Glomerular endothelial cell (primary cell): Measurements from ENCODE around the gene CWF19L1. TPM values are rescaled to one million over a fixed set of nuclear protein-coding genes. Genes with fewer than 3 reads are reported as not detected.
"Not testable (repeated sequence)": the region's sequence is repeated elsewhere in the genome, so short reads cannot be mapped to it uniquely, and the experiment has no call there.

ENCODE experiments used
- DNase-seq: peaks from one replicate; pipeline ENCODE4 v3.0.0-alpha.2; 2011; ENCODE audit warnings: low read depth, low spot score; ENCODE audit errors: extremely low read depth
- total RNA-seq: library from RNA; depleted of rRNA; stranded (reverse); fragments of >200 nt; gene quantifications from 2 replicates; pipeline ENCODE4 v1.2.3, GENCODE V29; 2015

CWF19L1 gene
- total RNA-seq, result 14.2 and 28.3 TPM in 2 replicates

- DNase-seq, result peak; percentile 29
Observed at GRCh38 chr10:100267239-100268104, at the start of gene CWF19L1. Gene CWF19L1 (minus strand): TSS chr10:100267638. CDS start chr10:100267593, 45 bp downstream.

GRCh38 chr10:100315615-100316014 lies 48.2 kb upstream of the CWF19L1 start:
- no peak for DNase-seq

- no peak for DNase-seq
Observed at GRCh38 chr10:100311298-100311697, 43.9 kb upstream of the CWF19L1 start.

- DNase-seq, result no peak
Observed at GRCh38 chr10:100307684-100308083, 40.2 kb upstream of the CWF19L1 start.

GRCh38 chr10:100306861-100307260 lies 39.4 kb upstream of the CWF19L1 start:
- DNase-seq, result no peak

- DNase-seq, result no peak
Observed at GRCh38 chr10:100304414-100304813, 37.0 kb upstream of the CWF19L1 start.

GRCh38 chr10:100303724-100304319 lies 36.4 kb upstream of the CWF19L1 start:
- DNase-seq, result no peak

- DNase-seq, result not testable (repeated sequence)
Observed at GRCh38 chr10:100301123-100301522, 33.7 kb upstream of the CWF19L1 start.

GRCh38 chr10:100297242-100297641 lies 29.8 kb upstream of the CWF19L1 start:
- DNase-seq, result no peak

- DNase-seq, result no peak
Observed at GRCh38 chr10:100293066-100293465, 25.6 kb upstream of the CWF19L1 start.

- not testable (repeated sequence) for DNase-seq
Observed at GRCh38 chr10:100292300-100292699, 24.9 kb upstream of the CWF19L1 start.

- no peak for DNase-seq
Observed at GRCh38 chr10:100291356-100291755, 23.9 kb upstream of the CWF19L1 start.

- no peak for DNase-seq
Observed at GRCh38 chr10:100289641-100290040, 22.2 kb upstream of the CWF19L1 start.

- no peak for DNase-seq
Observed at GRCh38 chr10:100288196-100288595, 20.8 kb upstream of the CWF19L1 start.

- DNase-seq, result no peak
Observed at GRCh38 chr10:100287756-100288155, 20.3 kb upstream of the CWF19L1 start.

- peak; percentile 31 for DNase-seq
Observed at GRCh38 chr10:100286051-100287033, 18.9 kb upstream of the CWF19L1 start, which contains the start of gene BLOC1S2. Gene BLOC1S2 (minus strand): TSS chr10:100286680. CDS start chr10:100286659, 21 bp downstream.

GRCh38 chr10:100285326-100285725 lies 17.9 kb upstream of the CWF19L1 start:
- not testable (repeated sequence) for DNase-seq

- no peak for DNase-seq
Observed at GRCh38 chr10:100282907-100283306, 15.5 kb upstream of the CWF19L1 start.

GRCh38 chr10:100276971-100277370 lies 9.5 kb upstream of the CWF19L1 start:
- DNase-seq, result not testable (repeated sequence)

GRCh38 chr10:100265821-100266485 lies 1.5 kb downstream of the CWF19L1 start:
- no peak for DNase-seq
